Measurements from ENCODE around the gene REG3A. TPM values are rescaled to one million over a fixed set of nuclear protein-coding genes. Genes with fewer than 3 reads are reported as not detected.

REG3A gene
- total and polyA plus RNA-seq, 10 of the 15 experiments (the other 5 are each of a cell fraction or from before 2014, with no cell fraction given): 0.62 TPM; not detected in 9

DNA sequence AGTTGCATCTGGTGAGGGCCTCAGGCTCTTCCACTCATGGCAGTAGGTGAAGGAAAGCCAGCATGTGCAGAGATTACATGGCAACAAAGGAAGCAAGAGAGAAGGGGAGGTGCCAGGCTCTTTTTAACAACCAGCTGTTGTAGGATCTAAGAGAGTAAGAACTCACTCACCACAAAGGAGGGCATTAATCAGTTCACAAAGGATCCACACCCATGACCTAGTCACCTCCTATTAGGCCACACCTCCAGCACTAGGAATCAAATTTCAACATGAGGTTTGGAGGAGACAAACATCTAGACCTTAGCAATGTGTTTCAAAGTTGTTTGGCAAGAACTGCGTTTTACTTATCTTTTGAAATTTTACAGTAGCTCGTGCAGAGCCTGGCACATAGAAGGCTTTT lies 20.5 kb upstream of the REG3A start:
- Histone ChIP-seq H3K36me3 (ENCODE audit: control insufficient read depth in 2 of 2, insufficient read depth in 2 of 2, low read length in 1 of 2) (no peaks in the 10 kb centered on the region), H3K4me2 (ENCODE audit: control insufficient read depth, insufficient read depth) (no peak overlapping the region), H3K4me3 (no peak overlapping the region), H4K20me1 (ENCODE audit: control insufficient read depth, insufficient read depth) (no peaks in the 10 kb centered on the region), H3K9me3 (replicated peaks; ENCODE audit: control insufficient read depth, insufficient read depth, low read length) (no peaks in the 10 kb centered on the region; the same call in 2 of the 3 replicates), H3K9ac (ENCODE audit: control insufficient read depth, insufficient read depth, low read length) (no peak overlapping the region), H2AFZ (ENCODE audit: control insufficient read depth, low read depth, low read length) (no peak overlapping the region), H3K27ac (ENCODE audit: control insufficient read depth, insufficient read depth) (no peak overlapping the region), H3K4me1 (ENCODE audit: control insufficient read depth, insufficient read depth, low read length) (no peaks in the 10 kb centered on the region), H3K27me3 (replicated peaks in 1 of 2; ENCODE audit: control insufficient read depth in 2 of 2, insufficient read depth in 2 of 2, low read length in 1 of 2) (no peaks in the 10 kb centered on the region), H3K79me2 (ENCODE audit: control insufficient read depth, insufficient read depth, low read length) (no peaks in the 10 kb centered on the region)
- FAIRE-seq (no peak), ATAC-seq (no peak), DNase-seq (ENCODE audit: low read depth, low spot score) (no peak)
- ChIA-PET SMC1A (ENCODE audit: uncharacterized antibody, unreplicated experiment) (no interaction called here), POLR2A (no interaction called here), RAD21 (ENCODE audit: unreplicated experiment) (no interaction called here), CTCF (no interaction called here)
- intact Hi-C loops (cut with micrococcal nuclease; ENCODE audit: unreplicated experiment) (no loop called here), in situ Hi-C loops (cut with MboI) (no loop called here)
- TF ChIP-seq SREBF1 (IDR thresholded peaks at IDR 0.05; ENCODE audit: low read length): no peak
- TF ChIP-seq NFYB (IDR thresholded peaks at IDR 0.05; ENCODE audit: insufficient read depth, low read depth, low read length): no peak
- TF ChIP-seq, protein P1, sequence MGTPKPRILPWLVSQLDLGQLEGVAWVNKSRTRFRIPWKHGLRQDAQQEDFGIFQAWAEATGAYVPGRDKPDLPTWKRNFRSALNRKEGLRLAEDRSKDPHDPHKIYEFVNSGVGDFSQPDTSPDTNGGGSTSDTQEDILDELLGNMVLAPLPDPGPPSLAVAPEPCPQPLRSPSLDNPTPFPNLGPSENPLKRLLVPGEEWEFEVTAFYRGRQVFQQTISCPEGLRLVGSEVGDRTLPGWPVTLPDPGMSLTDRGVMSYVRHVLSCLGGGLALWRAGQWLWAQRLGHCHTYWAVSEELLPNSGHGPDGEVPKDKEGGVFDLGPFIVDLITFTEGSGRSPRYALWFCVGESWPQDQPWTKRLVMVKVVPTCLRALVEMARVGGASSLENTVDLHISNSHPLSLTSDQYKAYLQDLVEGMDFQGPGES (IDR thresholded peaks at IDR 0.05): no peak
- TF ChIP-seq FOS (IDR thresholded peaks at IDR 0.05; ENCODE audit: borderline replicate concordance, extremely low read depth, insufficient read length): no peak
- TF ChIP-seq RUNX3 (IDR thresholded peaks at IDR 0.05; ENCODE audit: low read length): no peak
- TF ChIP-seq RELA (IDR thresholded peaks at IDR 0.05; ENCODE audit: borderline replicate concordance, partially characterized antibody): no peak
- no peak for TF ChIP-seq SIX5 (IDR thresholded peaks at IDR 0.05; ENCODE audit: low read depth, low read length, severe bottlenecking)
- TF ChIP-seq IKZF2 (IDR thresholded peaks at IDR 0.05): no peak
- TF ChIP-seq POLR2A (IDR thresholded peaks at IDR 0.05; ENCODE audit: low read depth, low read length): no peak
- TF ChIP-seq MYB (IDR thresholded peaks at IDR 0.05; ENCODE audit: borderline replicate concordance, low read depth, low read length): no peak
- no peak for TF ChIP-seq RAD51 (IDR thresholded peaks at IDR 0.05)
- no peak for TF ChIP-seq CBX3 (IDR thresholded peaks at IDR 0.05; ENCODE audit: borderline replicate concordance, low read depth)
- no peak for TF ChIP-seq NFXL1 (IDR thresholded peaks at IDR 0.05; ENCODE audit: borderline replicate concordance)
- TF ChIP-seq, protein P2, sequence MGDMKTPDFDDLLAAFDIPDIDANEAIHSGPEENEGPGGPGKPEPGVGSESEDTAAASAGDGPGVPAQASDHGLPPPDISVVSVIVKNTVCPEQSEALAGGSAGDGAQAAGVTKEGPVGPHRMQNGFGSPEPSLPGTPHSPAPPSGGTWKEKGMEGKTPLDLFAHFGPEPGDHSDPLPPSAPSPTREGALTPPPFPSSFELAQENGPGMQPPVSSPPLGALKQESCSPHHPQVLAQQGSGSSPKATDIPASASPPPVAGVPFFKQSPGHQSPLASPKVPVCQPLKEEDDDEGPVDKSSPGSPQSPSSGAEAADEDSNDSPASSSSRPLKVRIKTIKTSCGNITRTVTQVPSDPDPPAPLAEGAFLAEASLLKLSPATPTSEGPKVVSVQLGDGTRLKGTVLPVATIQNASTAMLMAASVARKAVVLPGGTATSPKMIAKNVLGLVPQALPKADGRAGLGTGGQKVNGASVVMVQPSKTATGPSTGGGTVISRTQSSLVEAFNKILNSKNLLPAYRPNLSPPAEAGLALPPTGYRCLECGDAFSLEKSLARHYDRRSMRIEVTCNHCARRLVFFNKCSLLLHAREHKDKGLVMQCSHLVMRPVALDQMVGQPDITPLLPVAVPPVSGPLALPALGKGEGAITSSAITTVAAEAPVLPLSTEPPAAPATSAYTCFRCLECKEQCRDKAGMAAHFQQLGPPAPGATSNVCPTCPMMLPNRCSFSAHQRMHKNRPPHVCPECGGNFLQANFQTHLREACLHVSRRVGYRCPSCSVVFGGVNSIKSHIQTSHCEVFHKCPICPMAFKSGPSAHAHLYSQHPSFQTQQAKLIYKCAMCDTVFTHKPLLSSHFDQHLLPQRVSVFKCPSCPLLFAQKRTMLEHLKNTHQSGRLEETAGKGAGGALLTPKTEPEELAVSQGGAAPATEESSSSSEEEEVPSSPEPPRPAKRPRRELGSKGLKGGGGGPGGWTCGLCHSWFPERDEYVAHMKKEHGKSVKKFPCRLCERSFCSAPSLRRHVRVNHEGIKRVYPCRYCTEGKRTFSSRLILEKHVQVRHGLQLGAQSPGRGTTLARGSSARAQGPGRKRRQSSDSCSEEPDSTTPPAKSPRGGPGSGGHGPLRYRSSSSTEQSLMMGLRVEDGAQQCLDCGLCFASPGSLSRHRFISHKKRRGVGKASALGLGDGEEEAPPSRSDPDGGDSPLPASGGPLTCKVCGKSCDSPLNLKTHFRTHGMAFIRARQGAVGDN (IDR thresholded peaks at IDR 0.05): no peak
- TF ChIP-seq PML (IDR thresholded peaks at IDR 0.05; ENCODE audit: low read length): no peak
- TF ChIP-seq, protein P3, sequence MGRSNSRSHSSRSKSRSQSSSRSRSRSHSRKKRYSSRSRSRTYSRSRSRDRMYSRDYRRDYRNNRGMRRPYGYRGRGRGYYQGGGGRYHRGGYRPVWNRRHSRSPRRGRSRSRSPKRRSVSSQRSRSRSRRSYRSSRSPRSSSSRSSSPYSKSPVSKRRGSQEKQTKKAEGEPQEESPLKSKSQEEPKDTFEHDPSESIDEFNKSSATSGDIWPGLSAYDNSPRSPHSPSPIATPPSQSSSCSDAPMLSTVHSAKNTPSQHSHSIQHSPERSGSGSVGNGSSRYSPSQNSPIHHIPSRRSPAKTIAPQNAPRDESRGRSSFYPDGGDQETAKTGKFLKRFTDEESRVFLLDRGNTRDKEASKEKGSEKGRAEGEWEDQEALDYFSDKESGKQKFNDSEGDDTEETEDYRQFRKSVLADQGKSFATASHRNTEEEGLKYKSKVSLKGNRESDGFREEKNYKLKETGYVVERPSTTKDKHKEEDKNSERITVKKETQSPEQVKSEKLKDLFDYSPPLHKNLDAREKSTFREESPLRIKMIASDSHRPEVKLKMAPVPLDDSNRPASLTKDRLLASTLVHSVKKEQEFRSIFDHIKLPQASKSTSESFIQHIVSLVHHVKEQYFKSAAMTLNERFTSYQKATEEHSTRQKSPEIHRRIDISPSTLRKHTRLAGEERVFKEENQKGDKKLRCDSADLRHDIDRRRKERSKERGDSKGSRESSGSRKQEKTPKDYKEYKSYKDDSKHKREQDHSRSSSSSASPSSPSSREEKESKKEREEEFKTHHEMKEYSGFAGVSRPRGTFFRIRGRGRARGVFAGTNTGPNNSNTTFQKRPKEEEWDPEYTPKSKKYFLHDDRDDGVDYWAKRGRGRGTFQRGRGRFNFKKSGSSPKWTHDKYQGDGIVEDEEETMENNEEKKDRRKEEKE (IDR thresholded peaks at IDR 0.05): no peak
- no peak for TF ChIP-seq POLR2AphosphoS2 (IDR thresholded peaks at IDR 0.05; ENCODE audit: low read depth, low read length)
- no peak for TF ChIP-seq NR2F1 (conservative IDR thresholded peaks at IDR 0.05)
- TF ChIP-seq POLR2AphosphoS5 (IDR thresholded peaks at IDR 0.05; ENCODE audit: low read length): no peak
- no TSS peak for BruUV-seq (replicated peaks)
- whole genome bisulfite sequencing (ENCODE audit: insufficient coverage, insufficient replicate concordance, low lambda C conversion rate, missing lambda C conversion rate): 21% methylated on average over 2 of the region's 2 CpGs
